GM21390 (cell line): Measurements from ENCODE around the gene RANBP3L.
"Not testable (repeated sequence)": the region's sequence is repeated elsewhere in the genome, so short reads cannot be mapped to it uniquely, and the experiment has no call there.

Experiments
- ATAC-seq: cut with Tn5 transposase; IDR thresholded peaks from one replicate; pipeline ENCODE4 v1.9.1; 2021; ENCODE audit not compliant: unreplicated experiment

RANBP3L gene

DNA sequence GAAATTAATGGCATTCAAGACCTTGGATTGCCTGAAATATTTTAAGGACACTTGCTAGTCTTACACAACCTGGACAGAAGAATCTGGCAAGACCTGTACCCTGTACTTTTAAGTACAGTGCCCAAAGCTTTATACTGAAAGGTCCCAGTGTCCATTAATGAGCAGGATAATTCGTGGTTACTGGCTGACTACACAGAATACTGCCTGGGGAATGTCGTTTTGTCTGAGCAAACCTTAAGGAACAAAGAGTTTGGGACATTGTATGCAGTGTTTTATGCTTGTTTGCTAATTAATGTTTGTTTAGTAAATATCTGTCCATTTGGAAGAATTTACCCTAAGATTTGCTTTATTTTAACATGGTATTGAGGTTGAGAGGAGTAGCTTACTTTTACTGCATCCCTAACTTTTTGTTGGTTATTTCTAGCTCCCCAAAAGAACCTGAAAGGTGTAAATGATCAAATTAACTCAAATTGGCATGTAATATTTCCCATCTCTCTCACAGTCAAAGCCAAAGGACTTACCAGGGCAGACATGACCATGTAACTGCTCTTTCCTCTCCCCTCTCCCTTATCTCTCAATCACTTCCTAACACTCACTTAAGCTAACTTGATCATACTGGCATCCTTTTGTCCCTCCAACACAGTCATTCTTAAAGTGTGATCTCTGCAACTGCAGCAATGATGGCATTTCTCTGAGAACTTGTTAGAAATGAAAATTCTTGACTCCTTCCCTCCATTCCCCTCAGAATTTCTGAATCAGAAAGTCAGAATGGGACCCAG lies 15.7 kb downstream of the RANBP3L start:
- ATAC-seq, result no peak

GRCh38 chr5:36283775-36284174 lies 17.9 kb downstream of the RANBP3L start:
- not testable (repeated sequence) for ATAC-seq

- ATAC-seq, result no peak
Observed at GRCh38 chr5:36281626-36282025, 20.1 kb downstream of the RANBP3L start.

DNA sequence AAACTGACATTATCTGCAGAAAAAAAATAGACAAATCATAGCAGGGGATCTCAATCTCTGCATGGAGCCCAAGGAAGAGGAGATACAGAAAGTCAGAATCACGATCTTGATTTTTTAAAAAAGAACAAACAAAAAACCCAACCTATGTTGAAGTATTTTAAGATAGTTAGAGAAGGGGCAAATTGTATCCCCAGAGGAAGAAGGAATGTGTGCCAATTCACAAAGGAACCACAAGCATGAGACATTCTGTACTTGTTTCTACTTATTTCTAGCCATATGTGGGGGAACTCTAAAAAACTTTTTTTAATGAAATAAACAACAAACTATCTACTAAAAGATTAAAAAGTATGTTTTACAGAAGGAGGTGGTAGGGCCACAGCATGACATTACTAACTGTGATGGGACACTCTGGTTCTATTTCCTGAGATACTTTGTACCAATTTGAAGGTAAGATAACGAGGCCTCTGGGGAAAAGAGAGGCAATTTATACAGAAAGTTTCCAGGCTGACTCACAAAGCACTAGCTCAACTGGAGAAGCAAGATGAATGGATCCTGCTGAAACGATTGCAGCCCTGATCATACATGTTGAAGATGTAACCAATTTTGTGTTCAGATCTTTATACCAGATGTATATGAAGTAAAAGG lies 22.5 kb downstream of the RANBP3L start:
- ATAC-seq, result no peak

GRCh38 chr5:36277521-36278176 lies 24.1 kb downstream of the RANBP3L start:
- ATAC-seq, result no peak

DNA sequence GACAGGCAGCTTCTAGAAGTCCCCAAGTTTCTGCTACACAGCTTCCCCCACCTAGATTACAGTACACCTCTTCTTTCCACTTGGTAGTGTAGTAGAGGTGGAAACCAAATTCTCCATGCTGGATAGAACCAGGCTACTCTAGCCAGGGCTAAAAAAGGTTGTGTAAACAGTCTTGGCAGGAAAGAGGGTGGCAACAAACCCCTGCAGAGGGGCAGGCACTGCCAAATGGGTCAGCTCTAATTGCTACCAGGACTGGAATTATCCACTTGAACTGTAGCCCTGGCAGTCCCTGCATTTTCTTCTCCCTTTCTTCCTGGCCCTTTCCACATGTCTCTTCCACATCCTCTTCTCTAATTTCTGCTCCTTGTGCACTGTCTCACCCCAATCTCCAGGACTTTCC lies 24.8 kb downstream of the RANBP3L start:
- ATAC-seq, result no peak

- ATAC-seq, result no peak
Observed at GRCh38 chr5:36273809-36274526, 27.7 kb downstream of the RANBP3L start.

GRCh38 chr5:36272136-36272690 lies 29.5 kb downstream of the RANBP3L start:
- ATAC-seq, result no peak

DNA sequence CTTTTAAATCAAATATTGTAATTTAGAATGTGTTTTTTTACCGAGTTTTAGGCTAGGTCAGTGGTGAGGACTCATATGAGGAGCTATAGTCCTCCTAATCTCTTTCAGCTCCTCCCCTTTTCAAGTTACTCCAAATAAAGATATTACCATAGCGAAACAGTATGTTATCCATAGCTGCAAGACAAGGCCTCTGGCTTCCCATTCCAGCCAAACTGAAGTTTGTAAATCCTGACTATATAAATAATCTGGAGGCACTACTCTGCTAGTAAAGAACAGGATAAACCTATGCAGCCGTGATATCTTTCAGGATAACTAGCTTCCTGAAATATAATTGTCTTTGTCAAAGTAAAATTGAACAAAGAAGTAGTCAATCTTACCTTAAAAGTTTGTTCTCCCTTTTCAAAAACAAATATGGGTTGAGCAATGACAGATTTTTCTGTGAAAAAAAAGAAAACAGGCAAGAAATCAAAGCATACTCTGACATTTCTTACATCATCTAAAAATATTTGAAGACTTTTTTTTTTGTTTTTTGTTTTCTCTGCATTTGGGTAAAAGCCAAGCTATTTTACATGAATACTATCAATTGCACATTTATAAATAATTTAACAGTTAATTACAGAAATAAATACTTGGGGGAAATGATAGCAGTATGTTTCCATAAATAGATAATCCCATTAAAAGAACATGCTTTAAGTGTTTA lies 30.7 kb downstream of the RANBP3L start:
- ATAC-seq, result no peak

DNA sequence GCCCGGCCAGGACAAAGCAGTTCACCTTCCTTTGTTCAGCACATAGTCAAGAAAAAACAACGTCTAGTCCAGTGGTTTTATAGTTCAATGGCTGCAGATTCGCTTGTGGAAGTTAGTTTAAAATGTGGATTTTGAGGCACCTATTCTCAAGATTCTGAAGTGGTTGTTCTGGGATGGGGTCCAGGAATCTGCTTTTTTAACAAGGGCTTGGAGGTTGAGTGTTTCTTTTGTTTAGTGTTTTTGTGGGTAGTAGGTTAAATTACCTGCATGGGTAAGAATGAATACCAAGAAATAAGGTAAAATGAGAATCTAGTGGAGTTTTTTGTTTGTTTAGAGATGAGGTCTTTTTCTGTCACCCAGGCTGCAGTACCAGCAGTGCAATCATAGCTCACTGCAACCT lies 31.5 kb downstream of the RANBP3L start:
- no peak for ATAC-seq

DNA sequence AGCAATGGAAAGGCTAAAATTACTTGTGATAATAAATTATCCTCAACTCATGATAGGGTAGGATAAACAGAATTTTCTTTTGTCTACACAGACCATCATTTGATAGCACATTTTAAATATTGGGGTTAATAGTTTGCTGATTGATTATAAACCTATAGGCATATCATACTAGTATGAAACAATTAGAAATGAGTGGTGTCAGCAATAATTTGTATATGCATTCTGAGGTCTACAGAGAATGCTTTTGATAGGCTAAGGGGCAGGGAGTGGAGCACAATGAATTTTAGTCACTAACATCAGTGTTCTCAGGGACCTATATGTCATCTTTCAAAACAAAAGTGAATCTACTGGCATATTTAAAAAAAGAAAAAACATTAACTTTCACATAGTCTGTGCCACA lies 32.2 kb downstream of the RANBP3L start:
- no peak for ATAC-seq

DNA sequence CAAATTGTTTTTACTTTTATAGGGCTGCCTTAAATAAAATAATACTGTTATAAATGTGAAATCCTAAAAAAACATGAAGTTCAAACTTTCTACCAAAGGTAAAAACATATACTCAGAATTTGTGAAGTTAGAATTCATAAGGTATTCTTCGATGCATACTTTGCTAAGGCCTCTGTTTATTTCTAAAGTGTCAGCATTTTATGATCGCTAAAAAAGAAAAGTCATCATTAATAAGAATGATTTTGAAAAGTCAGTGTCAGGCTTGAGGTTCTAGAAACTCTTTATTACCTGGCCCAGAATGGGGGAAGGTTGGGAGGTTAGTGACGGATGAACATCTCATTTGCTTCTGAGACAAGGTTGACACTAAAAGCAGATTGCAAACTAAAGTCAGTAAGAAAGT lies 33.8 kb downstream of the RANBP3L start:
- ATAC-seq, result no peak

DNA sequence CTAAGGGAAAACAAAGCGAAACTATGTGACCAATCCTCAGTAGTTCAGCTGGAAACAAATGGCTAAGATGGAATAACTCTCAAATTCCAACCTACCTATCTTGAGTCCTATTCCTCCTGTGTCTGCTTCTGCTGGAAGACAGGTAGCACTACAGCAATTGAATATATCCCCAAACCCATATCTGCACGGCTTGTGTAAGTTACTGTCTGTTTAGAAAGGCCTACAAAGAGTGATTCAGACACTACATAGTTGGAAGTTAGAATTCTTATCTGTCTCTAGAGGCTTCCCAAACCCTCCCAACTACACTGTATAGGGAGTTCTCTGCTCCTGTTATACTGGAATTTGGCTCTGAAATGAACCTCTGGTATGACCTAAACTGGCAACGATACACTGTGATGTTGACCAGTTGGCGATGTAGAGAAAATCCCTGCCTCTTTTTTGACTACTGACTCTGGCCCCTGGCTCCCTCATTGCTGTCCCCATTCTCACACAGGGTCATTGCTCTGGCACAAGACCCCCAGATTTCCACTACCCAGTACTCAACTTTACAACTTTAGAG lies 37.4 kb downstream of the RANBP3L start:
- ATAC-seq, result no peak

GRCh38 chr5:36261186-36261585 lies 40.5 kb downstream of the RANBP3L start:
- no peak for ATAC-seq

GRCh38 chr5:36253575-36253974 lies 48.1 kb downstream of the RANBP3L start:
- ATAC-seq, result no peak

- ATAC-seq, result no peak
Observed at GRCh38 chr5:36252722-36253365, 48.9 kb downstream of the RANBP3L start.

DNA sequence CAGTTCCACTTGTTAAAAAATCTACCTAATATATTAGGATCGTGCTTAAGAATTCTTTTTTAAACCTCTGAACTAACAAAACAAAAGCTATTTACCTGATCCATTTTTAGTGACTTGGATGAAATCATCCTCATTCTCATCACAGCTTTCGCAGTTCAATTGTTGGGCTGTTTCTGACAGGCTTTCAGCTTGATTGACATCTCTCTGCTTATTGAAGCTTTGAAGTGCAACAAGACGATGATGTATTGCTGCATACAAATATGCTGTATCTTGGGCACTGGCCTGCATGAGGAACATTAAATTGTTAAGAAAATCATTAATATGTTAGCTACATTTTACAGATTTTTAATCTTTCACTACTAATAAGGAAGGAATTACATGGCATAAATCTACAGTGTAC lies 50.5 kb downstream of the RANBP3L start:
- no peak for ATAC-seq

GRCh38 chr5:36250427-36250826 lies 51.3 kb downstream of the RANBP3L start:
- ATAC-seq, result no peak

- ATAC-seq, result no peak
Observed at GRCh38 chr5:36246036-36246800, 55.5 kb downstream of the RANBP3L start.
